HepG2 (cell line): ENCODE results near the gene BANP. TPM values are rescaled to one million over a fixed set of nuclear protein-coding genes. Genes with fewer than 3 reads are reported as not detected.
A peak's percentile ranks its signal among the peaks of the same experiment; 100 is the strongest.

ENCODE experiments used
- ATAC-seq: fragments of 200-7000 bp; cut with Tn5 transposase; 3 replicates; pipeline ENCODE4 v1.9.1; 2020; ENCODE audit warnings: mild to moderate bottlenecking, moderate library complexity
- BruUV-seq: library from RNA; stranded (reverse); fragments of 400-500 nt; replicated peaks from 2 replicates; lab custom pipeline; 2021; lab: Mats Ljungman, UMichigan
- CTCF ChIA-PET: fragments of 300-600 bp; formaldehyde crosslinking; extraction: SDS; loops from one replicate; lab custom pipeline; 2021; ENCODE audit warnings: low total read pairs, inconsistent platforms, low intra/inter-chr PET ratio; lab: Yijun Ruan, JAX
- POLR2A ChIA-PET: fragments of 350-600 bp; sonication (Branson Sonifier 250); formaldehyde crosslinking; loops from one replicate; lab custom pipeline; 2020; ENCODE audit warnings: antibody characterized with exemption, inconsistent platforms; lab: Yijun Ruan, JAX
- DNase-seq: peaks from one replicate; pipeline ENCODE4 v3.0.0-alpha.2; 2015; ENCODE audit warnings: low spot score
- FAIRE-seq: peaks from 3 replicates; lab custom pipeline; 2011; peaks lifted over from hg19 to GRCh38; lab: Jason Lieb, UNC
- H2AFZ ChIP-seq: one replicate; pipeline ENCODE4 v1.6.1; 2011; ENCODE audit warnings: low read length, inconsistent platforms
- H3K27ac ChIP-seq: fragments of 300-600 bp; 3 replicates; pipeline ENCODE4 v1.8.0; 2011; ENCODE audit warnings: mixed run types, mild to moderate bottlenecking, mixed read lengths, low read length, inconsistent platforms; ENCODE audit not compliant: insufficient read depth; ENCODE audit errors: extremely low read length
- H3K27me3 ChIP-seq, 2 experiments: fragments of 200-600 bp in 1 of 2; 2 replicates in 1 of 2; 3 replicates in 1 of 2; pipeline versions ENCODE4 v1.6.0 to v1.8.0; 2011; ENCODE audit warnings: low read length in 2 of 2, mild to moderate bottlenecking in 2 of 2, moderate library complexity in 2 of 2, inconsistent platforms in 1 of 2; ENCODE audit not compliant: insufficient read depth in 2 of 2, control insufficient read depth in 1 of 2
- H3K36me3 ChIP-seq, 2 experiments: fragments of 200-600 bp in 1 of 2; replicated peaks in 1 of 2; 2 replicates in 1 of 2; 3 replicates in 1 of 2; pipeline versions ENCODE4 v1.5.1 to v1.8.0; 2011; ENCODE audit warnings: low read length in 2 of 2, inconsistent platforms in 1 of 2; ENCODE audit not compliant: insufficient read depth in 2 of 2, control insufficient read depth in 1 of 2
- H3K4me1 ChIP-seq: 2 replicates; pipeline ENCODE4 v1.5.1; 2012; ENCODE audit warnings: low read length, inconsistent platforms; ENCODE audit not compliant: insufficient read depth
- H3K4me2 ChIP-seq: 2 replicates; pipeline ENCODE4 v1.6.0; 2011; ENCODE audit warnings: low read depth, low read length, inconsistent platforms
- H3K4me3 ChIP-seq, 3 experiments: fragments of 200-600 bp in 1 of 3; sonication (generic), shearing (Covaris generic) in 1 of 3; replicated peaks in 1 of 3; 2 replicates each; pipeline ENCODE4 v1.5.1; 2011 to 2016; ENCODE audit warnings: low read length in 3 of 3, inconsistent platforms in 2 of 3, low read depth in 2 of 3, mild to moderate bottlenecking in 2 of 3, control low read depth in 1 of 3, mixed read lengths in 1 of 3; ENCODE audit not compliant: insufficient read depth in 1 of 3
- H3K79me2 ChIP-seq: one replicate; pipeline ENCODE4 v1.6.1; 2011; ENCODE audit warnings: low read length, inconsistent platforms; ENCODE audit not compliant: insufficient read depth
- H3K9ac ChIP-seq: 2 replicates; pipeline ENCODE4 v1.6.0; 2011; ENCODE audit warnings: mild to moderate bottlenecking, low read depth, low read length, inconsistent platforms; ENCODE audit not compliant: insufficient read depth
- H3K9me3 ChIP-seq: 2 replicates; pipeline ENCODE4 v1.5.1; 2012; ENCODE audit warnings: mild to moderate bottlenecking, low read length
- H4K20me1 ChIP-seq: 2 replicates; pipeline ENCODE4 v1.6.0; 2011; ENCODE audit warnings: inconsistent platforms, mild to moderate bottlenecking, low read length, moderate library complexity; ENCODE audit not compliant: insufficient read depth
- ATF7-NPFF ChIP-seq: sonication (generic); formaldehyde crosslinking; IDR thresholded peaks from 2 replicates; pipeline ENCODE4 v1.8.1; 2023; ENCODE audit warnings: mild to moderate bottlenecking, low read depth, missing genetic modification reagents, moderate library complexity
- ELK4 ChIP-seq: sonication (generic); formaldehyde crosslinking; IDR thresholded peaks from 2 replicates; pipeline ENCODE4 v1.9.0; 2021; ENCODE audit warnings: missing genetic modification reagents, borderline replicate concordance
- GMEB1 ChIP-seq: sonication (generic); formaldehyde crosslinking; IDR thresholded peaks from 2 replicates; pipeline ENCODE4 v1.5.1; 2020; ENCODE audit warnings: missing genetic modification reagents, mild to moderate bottlenecking, borderline replicate concordance
- MAZ ChIP-seq, 2 experiments: sonication (generic) in 1 of 2; formaldehyde crosslinking in 1 of 2; IDR thresholded peaks; 2 replicates each; pipeline versions ENCODE4 v1.5.0 to v1.6.1; 2012 to 2020; ENCODE audit warnings: low read depth in 2 of 2, mild to moderate bottlenecking in 2 of 2, borderline replicate concordance in 1 of 2, improper control_type of control experiment in 1 of 2, low read length in 1 of 2, missing genetic modification reagents in 1 of 2, moderate library complexity in 1 of 2
- MEIS1 ChIP-seq: sonication (generic); formaldehyde crosslinking; IDR thresholded peaks from 2 replicates; pipeline ENCODE4 v1.9.0; 2021; ENCODE audit warnings: mild to moderate bottlenecking, missing genetic modification reagents, moderate library complexity, borderline replicate concordance
- PCBP1 ChIP-seq: fragments of 200-400 bp; formaldehyde crosslinking; IDR thresholded peaks from 2 replicates; pipeline ENCODE4 v1.6.1; 2017; ENCODE audit warnings: mild to moderate bottlenecking, low read depth, low read length, borderline replicate concordance
- RBFOX2 ChIP-seq: fragments of 200-400 bp; formaldehyde crosslinking; IDR thresholded peaks from 2 replicates; pipeline ENCODE4 v1.6.1; 2017; ENCODE audit warnings: low read depth, mild to moderate bottlenecking, low read length
- RBM22 ChIP-seq: fragments of 200-400 bp; formaldehyde crosslinking; optimal IDR thresholded peaks from 2 replicates; pipeline ENCODE3; 2017; ENCODE audit warnings: mild to moderate bottlenecking, low read length, moderate library complexity
- ZBTB14 ChIP-seq: sonication (generic); formaldehyde crosslinking; IDR thresholded peaks from 2 replicates; pipeline ENCODE4 v1.4.0; 2020; ENCODE audit warnings: missing genetic modification reagents
- ZMAT5 ChIP-seq: sonication (generic); formaldehyde crosslinking; IDR thresholded peaks from 2 replicates; pipeline ENCODE4 v1.5.0; 2020; ENCODE audit warnings: mild to moderate bottlenecking, low read depth, missing genetic modification reagents, borderline replicate concordance
- ZNF609 ChIP-seq: sonication (generic); formaldehyde crosslinking; IDR thresholded peaks from 2 replicates; pipeline ENCODE4 v1.4.0; 2020; ENCODE audit warnings: mild to moderate bottlenecking, missing genetic modification reagents, borderline replicate concordance
- WGBS: methylation state at CpG from one replicate; pipeline ENCODE4 v1.1.6; 2017; ENCODE audit warnings: low lambda C conversion rate; 5-methylcytosine and 5-hydroxymethylcytosine counted together
- in situ Hi-C: cut with HindIII; loops from 2 replicates; pipeline ENCODE4 v1.10.0; 2017; ENCODE audit warnings: low pct_unique_long_range_greater_than_20kb; ENCODE audit not compliant: extremely low pct_ligation_motif_present
- intact Hi-C: fragments of 100-400 bp; cut with micrococcal nuclease; formaldehyde crosslinking; loops from one replicate; pipeline ENCODE4 v1.10.0; 2022; ENCODE audit not compliant: unreplicated experiment
- polyA plus RNA-seq, 8 experiments: library from polyadenylated mRNA; depleted of rRNA in 3 of 8; stranded (reverse) in 7 of 8; unstranded in 1 of 8; fragments of >200 nt; fragmentation: Illumina TruSeq in 4 of 8; extraction: Trizol in 4 of 8; gene quantifications; 2 replicates each; pipeline versions ENCODE4 v1.2.1 to v1.2.3, GENCODE V29; 2011 to 2016; ENCODE audit warnings: low read depth in 4 of 8, missing spikeins in 1 of 8, mixed read lengths in 1 of 8; ENCODE audit not compliant: insufficient read depth in 1 of 8
- total RNA-seq, 5 experiments: library from RNA; depleted of rRNA; stranded (reverse); fragments of >200 nt; fragmentation: Illumina TruSeq; extraction: Trizol; gene quantifications; 2 replicates each; pipeline ENCODE4 v1.2.3, GENCODE V29; 2016; ENCODE audit warnings: low read depth in 1 of 5

The BANP gene
- total and polyA plus RNA-seq, 2 of the 13 experiments (the other 11 are each of a cell fraction or from before 2014, with no cell fraction given), result 20.2 to 23.8 TPM

- DNase-seq (no peak), FAIRE-seq (no peak), ATAC-seq (no peak; the same call in 2 of the 3 replicates)
- H3K36me3 ChIP-seq, result peaks cover 45 to 76% of the 10 kb centered on the region in 2 experiments
- H3K9ac ChIP-seq, result no peak overlapping the region
- ChIA-PET CTCF (no interaction called here), POLR2A (no interaction called here)
- intact Hi-C loops, result no loop called here
- H3K4me2 ChIP-seq, result no peak overlapping the region
- H3K9me3 ChIP-seq, result no peaks in the 10 kb centered on the region
- in situ Hi-C loops, result no loop called here
- H3K79me2 ChIP-seq, result peaks cover 43% of the 10 kb centered on the region
- H4K20me1 ChIP-seq, result peaks cover 50% of the 10 kb centered on the region
- H3K27ac ChIP-seq, result no peak overlapping the region
- H3K4me1 ChIP-seq, result no peaks in the 10 kb centered on the region
- no peaks in the 10 kb centered on the region for H3K27me3 ChIP-seq
- H2AFZ ChIP-seq, result no peak overlapping the region
- WGBS, result 94% methylated on average over 26 of the region's 27 CpGs
- no TSS peak for BruUV-seq
- no peak overlapping the region for H3K4me3 ChIP-seq
- TF ChIP-seq MAZ (IDR thresholded peaks at IDR 0.05; ENCODE audit: borderline replicate concordance, low read depth, low read length) (no peak), MAZ (CRISPR knock-in tag; IDR thresholded peaks at IDR 0.05; ENCODE audit: low read depth) (no peak), GMEB1 (CRISPR knock-in tag) (no peak), PCBP1 (no peak), MEIS1 (CRISPR knock-in tag) (no peak), ELK4 (CRISPR knock-in tag) (no peak), ZBTB14 (no peak), RBM22 (peak; percentile 91), ATF7-NPFF (no peak), RBFOX2 (peak; percentile 43; the same call in 1 of the 2 replicates), ZNF609 (CRISPR knock-in tag) (no peak), ZMAT5 (CRISPR knock-in tag) (no peak)
Measured at GRCh38 chr16:87924041-87924810, 27.0 kb upstream of the BANP start.
